NCI-H460 (cell line): Measurements from ENCODE around the gene ZFP90. TPM values are rescaled to one million over a fixed set of nuclear protein-coding genes. Genes with fewer than 3 reads are reported as not detected.
"Not testable (repeated sequence)": the region's sequence is repeated elsewhere in the genome, so short reads cannot be mapped to it uniquely, and the experiment has no call there.

Experiments used
- DNase-seq: peaks from one replicate; pipeline ENCODE4 v3.0.0-alpha.2; 2016; ENCODE audit warnings: low read depth; ENCODE audit errors: extremely low read depth
- polyA plus RNA-seq: library from polyadenylated mRNA; depleted of rRNA; stranded (reverse); fragments of >200 nt; gene quantifications from 2 replicates; pipeline ENCODE4 v1.2.3, GENCODE V29; 2014; cell fraction: nucleus; rRNA removed
- total RNA-seq: library from RNA; depleted of rRNA; stranded (reverse); fragments of >200 nt; shearing (Covaris generic); gene quantifications from 2 replicates; pipeline ENCODE4 v1.2.3, GENCODE V29; 2014; rRNA removed

ZFP90 gene
- total RNA-seq: 27.6 and 28.6 TPM in 2 replicates
- polyA plus RNA-seq: 20.0 and 21.1 TPM in 2 replicates

DNA sequence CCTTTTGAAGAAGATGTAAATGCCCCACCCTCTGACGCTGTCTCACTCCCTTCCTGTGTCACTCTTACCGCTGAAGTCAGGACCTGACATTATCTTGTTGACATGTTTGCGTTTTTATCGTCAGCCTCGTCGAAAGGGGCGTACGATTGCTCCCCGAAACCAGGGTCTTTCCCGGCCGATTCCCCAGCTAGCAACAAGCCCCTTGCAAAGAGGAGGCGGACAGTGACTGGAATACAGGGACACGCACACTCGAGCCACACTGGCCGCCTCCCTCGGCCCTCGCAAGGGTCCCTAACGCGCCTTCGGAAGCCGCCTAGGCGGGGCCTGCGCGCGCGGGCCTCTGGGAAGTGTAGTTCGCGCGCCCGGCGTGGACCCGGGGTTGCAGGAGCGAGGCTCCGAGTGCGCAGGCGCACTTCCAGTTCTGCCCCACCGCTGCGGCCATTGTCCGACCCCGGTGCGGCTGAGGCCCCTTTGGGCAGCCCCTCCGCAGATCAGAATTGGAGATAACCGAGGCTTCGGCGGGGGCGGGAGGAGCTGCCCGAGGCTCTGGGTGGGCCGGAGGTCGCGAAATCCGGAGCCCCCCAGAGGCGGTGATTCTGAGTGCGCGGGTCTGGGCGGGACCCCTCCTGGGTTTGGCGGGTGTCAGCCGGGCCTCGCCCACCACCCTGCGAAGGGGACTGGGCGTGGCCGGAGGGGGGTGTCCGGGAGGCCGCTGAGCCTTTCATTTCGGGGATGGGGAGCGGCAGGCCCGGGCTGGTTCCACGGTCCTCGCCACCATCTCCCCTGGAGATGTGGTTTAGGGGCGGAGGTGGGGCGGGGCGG lies at the start of gene ZFP90:
ZFP90 (plus strand) TSS at position 412 of the 822 bp plus-strand sequence. CDS start 502 bp downstream, outside the sequence.
- DNase-seq: peak; percentile 86

DNA sequence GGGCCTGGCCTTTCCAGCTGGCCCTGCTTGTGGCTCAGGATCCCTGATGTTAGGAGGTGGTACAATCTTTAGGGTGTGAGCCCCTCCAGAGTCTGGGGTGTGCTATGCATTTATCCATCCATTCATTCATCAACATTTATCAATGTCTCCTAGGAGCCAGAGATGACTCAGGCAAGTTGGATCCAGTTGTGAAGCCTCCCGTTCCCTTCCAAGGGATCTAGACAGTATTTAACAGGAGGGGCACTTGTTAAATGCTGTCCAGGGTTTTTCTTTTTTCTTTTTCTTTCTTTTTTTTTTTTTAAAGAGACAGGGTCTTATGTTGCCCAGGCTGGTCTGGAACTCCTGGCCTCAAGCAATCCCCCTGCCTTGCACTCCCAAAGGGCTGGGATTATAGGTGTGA lies 48.7 kb upstream of the ZFP90 start:
- DNase-seq: no peak

DNA sequence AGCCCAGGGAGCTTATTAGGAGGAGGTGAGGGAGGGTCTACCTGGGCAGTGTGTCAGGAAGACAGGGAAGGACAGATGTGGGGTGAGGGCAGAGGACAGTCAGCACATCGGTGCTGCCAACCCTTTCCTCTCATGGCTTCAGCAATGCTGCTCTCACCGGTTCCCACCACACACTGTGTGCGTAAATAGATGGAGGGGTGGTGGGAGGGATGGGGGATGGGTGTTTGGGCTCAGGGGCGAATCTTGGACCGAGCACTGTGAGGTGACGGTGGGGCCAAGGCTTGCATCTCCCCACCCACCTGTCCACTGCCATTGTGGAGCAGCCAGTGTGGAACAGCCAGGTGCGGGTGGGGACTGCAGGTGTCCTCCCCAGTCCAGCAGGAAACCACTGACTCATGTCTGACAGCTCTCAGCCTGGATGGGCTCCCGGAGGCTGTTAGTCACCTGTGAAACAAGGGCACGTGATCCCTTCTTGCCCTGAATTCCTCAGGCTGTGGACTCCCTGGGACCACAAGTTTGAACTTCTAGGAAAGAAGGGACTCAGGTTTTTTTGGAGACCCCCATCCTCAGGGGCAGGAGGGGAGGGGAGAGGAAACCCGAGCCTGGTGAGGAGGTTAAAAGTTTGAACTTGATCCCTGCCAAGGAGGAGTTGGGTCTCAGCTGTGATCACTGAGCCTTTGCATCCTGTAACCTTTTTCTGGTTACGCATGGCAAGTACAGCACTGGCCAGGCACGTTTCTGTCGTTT lies 48.1 kb upstream of the ZFP90 start:
- DNase-seq: no peak

DNA sequence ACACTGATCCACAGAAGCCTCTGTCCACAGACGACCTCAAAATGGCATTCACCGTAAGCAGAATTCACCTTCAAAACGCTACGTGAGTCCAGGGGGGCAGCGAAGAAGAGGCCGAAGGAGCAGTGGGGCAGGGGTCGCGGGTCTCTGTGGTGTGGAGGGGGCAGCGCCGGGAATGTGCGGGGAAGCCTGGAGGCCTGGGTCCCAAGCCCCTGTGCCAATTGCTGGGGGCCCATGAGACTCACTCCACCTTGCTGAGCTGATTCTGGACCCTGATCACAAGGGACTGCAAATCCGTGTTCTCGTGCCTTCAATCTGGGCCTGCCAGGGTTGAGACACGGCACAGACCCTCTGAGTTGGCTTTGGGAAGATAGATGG lies 47.5 kb upstream of the ZFP90 start:
- DNase-seq: no peak

DNA sequence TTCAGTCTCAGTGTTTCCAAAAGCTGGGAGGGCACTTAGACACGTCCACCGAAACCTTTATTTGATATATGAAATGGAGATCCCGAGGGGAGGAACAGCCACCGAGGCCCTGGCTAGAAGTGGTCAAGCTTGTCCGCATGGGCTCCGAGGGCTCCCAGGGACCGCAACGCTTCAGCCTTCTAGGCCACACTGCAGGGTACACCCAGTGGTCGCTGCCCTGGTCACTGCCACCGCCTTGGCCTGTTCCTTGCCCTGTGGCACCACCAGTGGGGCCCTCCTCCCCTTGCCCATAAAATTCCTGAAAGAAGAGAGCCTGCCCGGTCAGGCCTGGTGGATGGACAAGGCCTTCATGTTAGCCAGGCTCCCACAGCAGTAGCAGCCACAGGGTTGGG lies 46.9 kb upstream of the ZFP90 start:
- no peak for DNase-seq

DNA sequence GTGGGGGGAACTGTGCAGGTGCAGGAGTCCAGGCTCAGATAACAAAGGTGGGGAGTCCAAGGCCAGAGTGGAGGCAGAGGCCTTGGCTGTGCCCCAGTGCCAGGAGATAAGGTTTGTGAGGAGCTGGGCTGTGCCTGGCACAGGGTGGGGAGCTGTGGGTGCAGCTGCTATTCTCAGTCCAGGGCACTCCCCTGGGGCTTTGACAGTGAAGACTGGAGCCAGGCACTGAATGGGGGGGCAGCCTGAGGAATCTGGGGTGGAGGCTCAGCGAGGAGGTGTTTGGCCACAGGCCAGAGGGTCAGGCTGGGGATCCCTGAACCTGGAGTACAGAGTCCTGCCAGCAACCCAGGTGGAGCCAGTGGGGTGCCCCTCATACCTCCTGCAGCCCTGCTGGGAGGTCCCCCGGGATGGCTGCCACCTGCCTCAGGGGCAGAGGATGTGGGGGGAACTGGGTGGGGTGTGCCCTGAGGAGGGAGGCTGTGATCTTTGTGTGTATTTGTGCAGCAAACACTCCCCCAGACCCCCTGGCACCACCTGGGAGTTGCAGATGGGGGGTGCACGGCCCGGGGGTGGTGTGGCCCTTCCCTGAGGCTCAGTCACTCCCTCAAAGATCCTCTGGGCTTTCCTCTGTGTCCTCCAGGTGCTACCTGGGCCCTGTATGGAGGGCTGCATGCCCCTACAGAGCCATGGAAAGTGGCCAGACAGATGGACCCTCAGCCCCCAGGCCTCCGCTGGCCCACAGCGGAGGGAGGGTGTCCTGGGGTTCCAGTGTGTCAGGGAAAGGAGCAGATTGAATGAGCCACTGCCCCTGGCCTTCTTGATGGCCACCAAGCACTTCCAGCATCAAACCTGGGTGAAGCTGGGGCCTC lies 46.3 kb upstream of the ZFP90 start:
- no peak for DNase-seq

DNA sequence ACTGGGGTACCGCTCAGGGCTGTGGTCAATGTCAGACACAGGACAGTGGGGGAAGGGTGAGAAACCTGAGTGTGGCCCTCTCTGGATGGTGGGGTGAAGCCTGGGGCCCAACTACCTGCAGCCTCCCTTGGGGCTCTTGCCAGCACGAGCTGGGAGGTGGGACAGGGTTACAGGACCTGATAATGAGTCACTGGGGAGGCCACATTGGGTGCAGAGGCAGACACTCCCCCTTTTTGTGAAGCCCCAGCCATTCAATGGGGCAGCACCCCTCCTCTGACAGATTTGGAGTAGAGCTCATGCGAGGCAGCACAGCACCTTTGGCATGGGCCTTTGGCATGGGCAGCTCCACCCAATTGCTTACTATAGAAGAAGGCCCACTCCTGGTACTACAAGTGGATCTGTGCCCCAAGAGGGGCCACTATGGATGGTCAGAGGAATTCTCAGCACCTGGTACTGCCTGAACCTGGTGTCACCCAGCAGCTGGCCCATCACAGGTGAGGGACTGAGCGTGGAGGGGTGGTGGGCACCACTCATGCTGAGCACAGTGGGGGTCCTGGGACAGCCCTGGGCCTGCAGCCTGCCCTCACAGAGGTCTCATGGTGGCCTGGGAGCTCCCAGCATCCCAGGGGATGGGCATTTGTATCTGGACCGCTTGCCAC lies 45.5 kb upstream of the ZFP90 start:
- DNase-seq: no peak

DNA sequence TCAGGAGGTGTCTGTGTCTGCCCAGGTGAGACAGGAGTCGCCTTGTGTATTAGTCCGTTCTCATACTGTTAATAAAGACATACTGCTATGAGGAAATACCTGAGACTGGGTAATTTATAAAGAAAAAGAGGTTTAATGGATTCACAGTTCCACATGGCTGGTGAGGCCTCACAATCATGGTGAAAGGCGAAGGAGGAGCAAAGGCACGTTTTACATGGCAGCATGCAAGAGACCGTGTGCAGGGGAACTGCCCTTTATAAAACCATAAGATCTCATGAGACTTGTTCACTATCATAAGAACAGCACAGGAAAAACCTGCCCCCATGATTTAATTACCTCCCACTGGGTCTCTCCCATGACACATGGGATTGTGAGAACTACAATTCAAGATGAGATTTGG lies 44.8 kb upstream of the ZFP90 start:
- not testable (repeated sequence) for DNase-seq

DNA sequence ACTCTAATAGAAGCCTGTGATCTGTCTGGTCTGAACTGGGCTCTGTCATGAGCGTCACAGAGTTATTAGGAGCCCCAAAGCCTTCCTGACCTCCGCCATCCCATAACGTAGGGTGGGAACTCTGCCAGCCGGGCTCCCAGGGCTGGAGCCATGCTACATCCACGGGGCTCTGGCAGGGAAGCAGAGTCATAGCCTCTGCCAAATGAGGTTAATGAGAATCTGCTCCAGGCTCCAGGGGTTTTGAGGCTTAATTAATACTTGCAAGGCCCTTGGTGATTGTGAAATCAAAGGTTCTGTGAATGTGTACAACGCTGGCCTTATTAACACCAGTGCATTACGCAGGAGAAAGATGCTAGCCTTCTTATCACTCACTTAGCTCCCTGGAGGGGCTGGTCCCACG lies 42.4 kb upstream of the ZFP90 start:
- DNase-seq: no peak

DNA sequence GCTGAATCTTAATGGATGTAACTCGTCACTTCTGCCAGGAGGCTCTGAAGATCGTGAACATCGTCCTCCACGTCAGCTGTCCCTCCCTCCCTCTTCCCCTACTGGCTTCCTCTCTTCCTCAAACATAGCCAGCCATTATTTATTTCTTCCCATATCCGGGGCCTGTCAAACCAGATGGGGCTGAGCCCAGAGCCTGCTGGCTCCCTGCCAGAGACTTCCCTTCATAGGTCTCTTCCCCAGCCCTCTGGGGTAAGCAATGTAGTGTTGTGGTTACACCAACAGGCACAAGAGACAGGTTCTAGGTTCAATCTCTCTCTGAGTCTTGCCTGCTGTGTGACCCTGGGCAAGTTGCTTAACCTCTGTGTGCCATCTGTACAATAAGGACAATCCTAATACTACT lies 40.1 kb upstream of the ZFP90 start:
- DNase-seq: no peak

DNA sequence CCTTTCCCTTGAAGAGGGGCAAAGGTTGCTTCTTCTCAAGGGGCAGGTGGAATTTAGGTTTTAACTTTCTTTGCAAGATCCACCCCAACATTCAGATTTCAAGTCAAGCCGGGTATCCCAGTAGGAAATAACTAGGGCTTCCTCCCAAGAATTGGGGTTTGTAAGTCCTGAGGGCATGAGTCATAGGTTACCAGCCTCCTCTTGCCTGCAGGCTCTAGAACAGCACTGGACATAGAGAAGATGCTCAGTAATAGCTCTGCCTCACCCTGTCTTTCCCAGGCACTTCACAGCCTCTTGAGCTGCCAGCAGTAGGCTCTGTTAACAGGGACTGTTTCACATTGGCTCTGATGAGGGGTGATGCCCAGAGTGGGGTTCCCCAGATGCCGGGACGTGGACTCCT lies 35.8 kb upstream of the ZFP90 start:
- no peak for DNase-seq

DNA sequence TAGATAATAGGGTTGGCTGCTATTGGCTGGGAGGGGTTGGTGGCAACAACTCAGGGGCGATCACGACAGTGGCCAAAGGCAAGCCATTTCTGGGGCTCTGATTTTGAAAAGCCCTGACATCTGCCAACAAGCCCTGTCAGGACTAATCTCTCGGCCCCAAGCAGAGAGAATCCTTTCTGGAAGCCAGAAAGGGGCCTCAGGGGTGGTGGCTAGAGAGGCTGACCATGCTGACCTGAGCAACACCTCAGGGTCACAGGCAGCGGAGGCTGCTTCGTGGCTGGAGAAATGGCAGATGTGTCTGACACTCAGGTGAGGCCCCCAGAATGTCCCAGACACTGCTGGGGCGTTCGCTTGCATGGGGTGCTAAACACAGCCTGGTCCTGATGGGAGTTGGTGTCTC lies 35.0 kb upstream of the ZFP90 start:
- no peak for DNase-seq

DNA sequence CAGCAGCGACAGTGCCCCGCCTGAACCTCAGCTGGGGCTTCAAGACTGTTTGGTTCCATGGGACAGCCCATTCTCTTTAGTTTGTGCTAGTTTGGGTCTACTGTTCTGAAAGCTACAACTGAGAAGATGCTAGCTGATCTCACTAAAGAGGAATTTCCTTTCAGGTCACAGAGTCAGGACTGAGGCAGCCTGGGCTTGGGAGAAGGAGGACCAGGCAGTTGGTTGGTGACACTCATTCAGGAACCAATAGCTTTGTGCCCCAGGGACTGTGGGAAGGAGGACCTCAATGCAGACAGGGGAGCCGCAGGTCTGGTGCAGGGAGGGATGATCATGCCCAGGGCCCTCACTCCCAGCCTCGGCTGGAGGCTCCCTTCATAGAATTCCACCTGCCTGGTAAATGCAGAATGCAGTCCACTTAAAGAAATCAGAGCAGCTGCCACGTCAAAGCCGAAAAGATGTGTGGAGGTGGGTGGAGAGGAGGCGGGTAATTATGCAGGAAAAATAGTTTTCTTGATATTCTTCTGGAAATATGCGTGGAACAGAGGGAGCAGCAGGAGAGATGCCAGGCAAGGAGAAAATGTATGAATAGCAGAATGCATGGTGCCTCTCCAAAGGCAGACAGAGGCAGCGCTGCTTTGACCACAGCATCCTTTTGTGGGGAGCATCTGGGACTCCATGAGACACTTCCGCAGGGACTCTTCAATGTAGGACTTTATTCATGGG lies 32.6 kb upstream of the ZFP90 start:
- DNase-seq: no peak

DNA sequence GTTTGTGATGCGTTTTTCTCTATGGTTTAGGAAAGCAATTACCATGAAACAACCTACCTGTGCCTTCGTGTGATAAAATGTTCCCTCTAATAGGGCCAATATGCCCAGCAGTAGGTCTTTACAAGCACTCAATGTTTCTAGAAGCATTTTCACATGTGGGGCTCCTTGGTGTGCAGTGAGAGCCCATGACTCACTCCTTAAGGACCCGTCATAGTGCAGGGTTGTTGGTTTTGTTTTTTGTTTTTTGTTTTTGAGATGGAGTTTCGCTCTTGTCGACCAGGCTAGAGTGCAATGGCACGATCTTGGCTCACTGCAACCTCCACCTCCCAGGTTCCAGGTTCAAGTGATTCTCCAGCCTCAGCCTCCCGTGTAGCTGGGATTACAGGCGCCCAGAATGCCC lies 31.1 kb upstream of the ZFP90 start:
- DNase-seq: no peak

DNA sequence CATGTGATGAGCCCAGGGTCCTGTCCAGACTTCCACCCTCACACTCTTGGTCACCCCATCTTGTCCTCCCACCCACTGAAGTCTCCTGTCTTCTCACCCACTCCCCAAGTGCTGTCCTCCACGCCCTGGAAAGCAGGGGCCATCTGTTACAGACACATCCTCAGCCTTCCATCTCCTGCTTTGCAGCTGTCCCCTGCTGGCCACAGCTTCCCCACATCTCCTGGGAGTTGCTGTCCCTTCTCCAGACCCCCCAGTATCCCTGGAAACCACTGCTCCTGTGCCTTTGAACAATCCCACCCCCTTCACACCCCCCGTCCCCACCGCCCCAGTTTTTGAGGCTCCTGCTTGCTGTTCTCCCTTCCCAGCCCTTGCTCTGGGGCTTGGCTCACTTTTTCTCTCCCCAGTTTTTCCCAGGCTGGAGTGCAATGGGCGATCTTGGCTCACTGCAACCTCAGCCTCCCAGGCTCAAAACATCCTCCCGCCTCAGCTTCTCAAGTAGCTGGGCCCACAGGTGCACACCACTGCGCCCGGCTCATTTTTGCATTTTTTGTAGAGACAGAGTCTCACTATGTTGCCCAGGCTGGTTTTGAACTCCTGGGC lies 30.4 kb upstream of the ZFP90 start:
- no peak for DNase-seq

DNA sequence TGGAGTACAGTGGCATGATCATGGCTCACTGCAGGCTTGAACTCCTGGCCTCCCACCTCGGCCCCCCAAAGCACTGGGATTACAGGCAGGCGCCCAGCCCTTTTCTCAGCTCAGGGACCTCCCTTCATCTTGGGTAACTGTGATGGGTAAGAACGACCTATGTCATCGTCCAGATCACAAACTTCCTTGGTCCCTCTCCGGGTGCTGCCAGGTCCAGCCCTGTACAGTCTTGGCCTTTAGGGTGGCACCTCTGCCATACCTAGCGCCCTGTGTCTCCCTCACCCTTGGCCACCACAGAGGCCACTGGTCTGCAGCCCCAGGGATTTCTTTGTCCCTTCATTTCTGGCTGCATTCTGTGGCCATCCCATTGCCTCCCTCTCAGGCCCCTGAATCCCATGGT lies 29.7 kb upstream of the ZFP90 start:
- no peak for DNase-seq

DNA sequence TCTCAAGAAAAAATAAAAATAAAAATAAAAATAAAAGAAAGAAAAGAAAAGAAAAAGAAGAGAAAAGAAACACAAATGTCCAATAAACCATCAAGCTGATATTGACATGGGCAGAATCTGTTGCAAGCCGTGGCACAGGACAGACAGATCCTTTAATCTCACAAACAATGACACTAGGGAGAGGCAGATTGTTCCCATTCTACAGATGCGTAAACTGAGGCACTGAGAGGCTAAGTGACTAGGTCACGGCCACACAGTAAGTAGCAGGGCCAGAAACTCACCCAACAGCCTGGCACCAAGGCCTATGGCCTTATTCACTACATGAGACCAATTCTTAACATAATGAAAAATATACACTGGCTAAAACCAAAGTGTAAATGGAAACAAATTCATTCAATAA lies 28.3 kb upstream of the ZFP90 start:
- no peak for DNase-seq

DNA sequence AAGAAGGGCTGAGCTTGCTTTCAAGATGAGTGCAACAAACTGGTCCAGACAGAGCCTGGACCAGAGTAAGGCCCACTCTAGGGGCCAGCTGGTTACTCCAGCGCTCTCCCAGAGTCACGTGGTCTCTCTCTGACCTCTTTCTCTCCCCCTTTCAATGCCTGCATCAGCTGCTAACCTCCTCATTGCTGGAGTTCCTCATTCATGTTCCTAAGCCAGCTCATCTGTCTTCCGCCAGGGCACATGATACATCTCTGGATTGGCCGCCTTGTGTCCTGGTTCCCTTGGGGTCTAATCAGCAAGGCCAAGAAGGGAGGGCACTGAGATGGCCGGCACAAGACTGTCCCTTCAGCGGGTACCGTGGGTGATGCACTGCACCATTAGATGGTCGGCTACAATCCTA lies 26.9 kb upstream of the ZFP90 start:
- DNase-seq: no peak

DNA sequence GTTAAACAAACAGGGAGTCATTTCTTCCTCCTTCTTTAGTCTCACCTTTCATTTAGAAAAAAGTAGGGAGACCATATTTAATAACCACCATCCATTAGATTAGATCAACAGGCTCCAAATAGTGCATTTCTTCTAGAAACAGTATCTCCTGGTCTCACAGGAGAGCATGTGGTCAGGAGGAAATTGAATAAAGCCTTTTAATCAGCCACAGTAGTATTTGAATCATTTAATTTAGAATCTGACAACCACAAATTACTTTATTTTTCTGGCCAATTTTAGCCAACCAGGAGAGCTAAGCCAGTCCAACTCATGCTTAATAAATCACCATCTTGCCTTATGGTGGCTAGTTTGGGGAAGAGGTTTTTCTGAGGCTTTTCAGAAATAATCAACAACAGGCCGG lies 26.3 kb upstream of the ZFP90 start:
- DNase-seq: no peak

DNA sequence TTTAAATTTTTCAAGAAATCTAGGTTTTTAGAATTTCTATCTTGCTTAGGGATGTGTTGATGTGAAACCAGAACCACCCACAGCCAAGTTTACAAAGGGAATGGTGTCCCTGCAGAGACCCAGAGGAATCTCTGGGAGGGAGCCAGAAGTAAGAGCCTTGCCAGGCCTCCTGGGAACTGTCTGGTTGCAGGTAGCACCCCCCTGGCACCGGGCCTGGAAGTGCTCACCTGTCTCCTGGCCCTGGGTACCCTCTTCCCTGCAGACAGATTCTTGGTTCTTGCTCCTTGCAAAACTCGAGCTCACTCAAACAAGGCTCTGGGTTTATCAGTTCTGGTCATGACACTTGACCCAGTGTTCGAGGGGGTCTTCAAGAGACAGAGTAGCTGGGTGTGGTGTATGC lies 24.6 kb upstream of the ZFP90 start:
- DNase-seq: no peak
